Mammary epithelial cell (primary cell): Measurements from ENCODE around the gene ADD2.

Experiments used
- CTCF ChIP-seq, 2 donors: IDR thresholded peaks in 1 of 2; conservative IDR thresholded peaks in 1 of 2; 2 replicates each; pipeline ENCODE4 v1.5.1; 2011 to 2012; ENCODE audit warnings: inconsistent platforms in 2 of 2, low read length in 2 of 2, mild to moderate bottlenecking in 2 of 2, control low read depth in 1 of 2, low read depth in 1 of 2; ENCODE audit not compliant: insufficient read depth in 1 of 2; ENCODE audit errors: extremely low read depth in 1 of 2
- EZH2 ChIP-seq: IDR thresholded peaks from 2 replicates; pipeline ENCODE4 v1.6.1; 2012; ENCODE audit warnings: low read length, inconsistent platforms, borderline replicate concordance

- TF ChIP-seq EZH2: no peak
- no peak for TF ChIP-seq CTCF (conservative IDR thresholded peaks at IDR 0.05 in 1 of 2, IDR thresholded peaks at IDR 0.05 in 1 of 2; ENCODE audit: extremely low read depth in 1 of 2, insufficient read depth in 1 of 2, low read depth in 1 of 2, low read length in 2 of 2)
Measured at GRCh38 chr2:70732766-70733645, 35.0 kb downstream of the ADD2 start.
